Parathyroid adenoma (tissue), 2 donors: ENCODE data around the gene RTP5.
"Not testable (repeated sequence)": the region's sequence is repeated elsewhere in the genome, so short reads cannot be mapped to it uniquely, and the experiment has no call there.

Experiments
- H2AFZ ChIP-seq: fragments of 300-600 bp; sonication (generic); one replicate; pipeline ENCODE4 v1.7.0; 2017; ENCODE audit warnings: antibody characterized with exemption, mild to moderate bottlenecking
- H3K27ac ChIP-seq: fragments of 300-600 bp; sonication (generic); one replicate; pipeline ENCODE4 v1.7.0; 2017
- H3K27me3 ChIP-seq: fragments of 300-600 bp; sonication (generic); one replicate; pipeline ENCODE4 v1.7.0; 2017; ENCODE audit warnings: low read length; ENCODE audit not compliant: control insufficient read depth, insufficient read depth
- H3K36me3 ChIP-seq: fragments of 300-600 bp; sonication (generic); one replicate; pipeline ENCODE4 v1.7.0; 2017; ENCODE audit warnings: low read length; ENCODE audit not compliant: control insufficient read depth, insufficient read depth
- H3K4me1 ChIP-seq: fragments of 300-600 bp; sonication (generic); one replicate; pipeline ENCODE4 v1.7.0; 2017; ENCODE audit warnings: control low read depth
- H3K4me2 ChIP-seq: fragments of 300-600 bp; sonication (generic); one replicate; pipeline ENCODE4 v1.7.0; 2017; ENCODE audit warnings: low read length
- H3K4me3 ChIP-seq: fragments of 300-600 bp; sonication (generic); one replicate; pipeline ENCODE4 v1.7.0; 2017; ENCODE audit warnings: low read depth, low read length
- H3K79me2 ChIP-seq: fragments of 300-600 bp; sonication (generic); one replicate; pipeline ENCODE4 v1.7.0; 2017; ENCODE audit warnings: control low read depth
- H3K9ac ChIP-seq: fragments of 300-600 bp; sonication (generic); one replicate; pipeline ENCODE4 v1.7.0; 2017; ENCODE audit warnings: mild to moderate bottlenecking
- H3K9me3 ChIP-seq: fragments of 300-600 bp; sonication (generic); one replicate; pipeline ENCODE4 v1.7.0; 2017; ENCODE audit warnings: low read length; ENCODE audit not compliant: control insufficient read depth
- CTCF ChIP-seq: fragments of 300-600 bp; sonication (generic); IDR thresholded peaks from one replicate; pipeline ENCODE4 v1.7.0; 2017; ENCODE audit warnings: antibody characterized with exemption, mild to moderate bottlenecking
- donor health status: primary hyperparathyroidism.

The RTP5 gene

GRCh38 chr2:241822264-241822623, 47.3 kb upstream of the RTP5 start:
- no peak overlapping the region for H3K4me2 ChIP-seq
- no peaks in the 10 kb centered on the region for H3K27me3 ChIP-seq
- no peaks in the 10 kb centered on the region for H3K4me1 ChIP-seq
- TF ChIP-seq CTCF, result no peak
- H3K36me3 ChIP-seq, result no peaks in the 10 kb centered on the region
- H3K9ac ChIP-seq, result no peak overlapping the region
- H3K4me3 ChIP-seq, result no peak overlapping the region
- no peak overlapping the region for H3K27ac ChIP-seq
- H2AFZ ChIP-seq, result no peak overlapping the region
- H3K9me3 ChIP-seq, result no peaks in the 10 kb centered on the region
- H3K79me2 ChIP-seq, result no peaks in the 10 kb centered on the region

GRCh38 chr2:241823531-241824437, 45.7 kb upstream of the RTP5 start:
- not testable (repeated sequence) for H2AFZ ChIP-seq, H3K79me2 ChIP-seq, H3K4me2 ChIP-seq, H3K27me3 ChIP-seq, H3K36me3 ChIP-seq, H3K4me3 ChIP-seq, H3K4me1 ChIP-seq, H3K27ac ChIP-seq, H3K9me3 ChIP-seq, H3K9ac ChIP-seq

- Histone ChIP-seq H3K4me1 (no peaks in the 10 kb centered on the region), H3K9ac (no peak overlapping the region), H3K4me2 (no peak overlapping the region), H3K79me2 (no peaks in the 10 kb centered on the region), H2AFZ (no peak overlapping the region), H3K36me3 (no peaks in the 10 kb centered on the region), H3K9me3 (no peaks in the 10 kb centered on the region), H3K27me3 (no peaks in the 10 kb centered on the region), H3K27ac (no peak overlapping the region), H3K4me3 (no peak overlapping the region)
- no peak for TF ChIP-seq CTCF
Measured at GRCh38 chr2:241827394-241827793, 42.1 kb upstream of the RTP5 start.

- H2AFZ ChIP-seq, result no peak overlapping the region
- H3K27ac ChIP-seq, result no peak overlapping the region
- TF ChIP-seq CTCF, result no peak
- no peak overlapping the region for H3K4me3 ChIP-seq
- no peaks in the 10 kb centered on the region for H3K27me3 ChIP-seq
- H3K4me1 ChIP-seq, result no peaks in the 10 kb centered on the region
- H3K79me2 ChIP-seq, result no peaks in the 10 kb centered on the region
- no peak overlapping the region for H3K4me2 ChIP-seq
- H3K9ac ChIP-seq, result no peak overlapping the region
- H3K36me3 ChIP-seq, result no peaks in the 10 kb centered on the region
- no peaks in the 10 kb centered on the region for H3K9me3 ChIP-seq
Measured at GRCh38 chr2:241833101-241833663, 36.3 kb upstream of the RTP5 start.

GRCh38 chr2:241833756-241834526, 35.6 kb upstream of the RTP5 start:
- H3K36me3 ChIP-seq, H3K27me3 ChIP-seq, H3K9ac ChIP-seq, H3K4me3 ChIP-seq, H3K9me3 ChIP-seq, H3K27ac ChIP-seq, H2AFZ ChIP-seq, H3K4me2 ChIP-seq, H3K79me2 ChIP-seq, H3K4me1 ChIP-seq: not testable (repeated sequence)
